Measurements from ENCODE around the gene ALPL.

Gene ALPL

DNA sequence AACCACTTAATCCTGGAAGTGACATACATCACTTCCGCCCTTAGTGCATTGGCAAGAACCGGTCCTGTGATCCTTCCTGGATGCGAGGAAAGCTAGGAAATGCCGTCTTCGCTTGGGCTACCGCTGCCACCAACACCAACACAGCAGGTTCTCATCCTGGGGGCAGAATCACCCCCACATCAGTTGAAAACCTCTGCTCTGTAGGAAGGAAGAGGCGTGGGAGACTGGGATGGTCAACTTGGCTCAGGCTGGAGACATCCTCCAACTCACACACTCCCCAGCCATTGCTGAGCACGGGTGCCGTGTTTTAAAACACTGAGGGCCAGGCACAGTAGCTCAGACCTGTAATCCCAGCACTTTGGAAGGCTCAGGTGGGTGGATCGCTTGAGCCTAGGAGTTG lies 74.9 kb downstream of the ALPL start:
- no peak for DNase-seq

DNA sequence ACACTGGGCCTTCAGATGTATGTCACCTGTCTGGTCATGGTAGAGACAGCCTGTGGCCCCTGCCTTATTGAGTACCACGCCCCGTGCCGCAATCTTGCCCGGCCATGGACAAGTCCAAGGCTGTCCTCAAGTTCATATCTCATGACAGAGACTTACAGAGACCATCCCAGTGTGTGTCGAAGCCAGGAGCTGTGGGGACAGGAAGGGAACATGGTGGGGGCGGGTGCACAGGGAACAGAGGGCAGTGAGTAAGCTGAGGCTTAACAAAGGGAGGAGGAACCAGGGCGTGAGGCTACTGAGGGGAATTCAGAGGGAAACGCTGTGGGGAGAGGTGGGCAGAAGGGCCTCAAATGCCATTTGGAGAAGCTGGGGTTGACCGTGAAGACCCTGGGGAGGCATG lies 75.8 kb downstream of the ALPL start:
- peak; percentile 72 to 85 (median 84) for DNase-seq

- DNase-seq: no peak
Observed at GRCh38 chr1:21586222-21586621, 77.0 kb downstream of the ALPL start.

DNA sequence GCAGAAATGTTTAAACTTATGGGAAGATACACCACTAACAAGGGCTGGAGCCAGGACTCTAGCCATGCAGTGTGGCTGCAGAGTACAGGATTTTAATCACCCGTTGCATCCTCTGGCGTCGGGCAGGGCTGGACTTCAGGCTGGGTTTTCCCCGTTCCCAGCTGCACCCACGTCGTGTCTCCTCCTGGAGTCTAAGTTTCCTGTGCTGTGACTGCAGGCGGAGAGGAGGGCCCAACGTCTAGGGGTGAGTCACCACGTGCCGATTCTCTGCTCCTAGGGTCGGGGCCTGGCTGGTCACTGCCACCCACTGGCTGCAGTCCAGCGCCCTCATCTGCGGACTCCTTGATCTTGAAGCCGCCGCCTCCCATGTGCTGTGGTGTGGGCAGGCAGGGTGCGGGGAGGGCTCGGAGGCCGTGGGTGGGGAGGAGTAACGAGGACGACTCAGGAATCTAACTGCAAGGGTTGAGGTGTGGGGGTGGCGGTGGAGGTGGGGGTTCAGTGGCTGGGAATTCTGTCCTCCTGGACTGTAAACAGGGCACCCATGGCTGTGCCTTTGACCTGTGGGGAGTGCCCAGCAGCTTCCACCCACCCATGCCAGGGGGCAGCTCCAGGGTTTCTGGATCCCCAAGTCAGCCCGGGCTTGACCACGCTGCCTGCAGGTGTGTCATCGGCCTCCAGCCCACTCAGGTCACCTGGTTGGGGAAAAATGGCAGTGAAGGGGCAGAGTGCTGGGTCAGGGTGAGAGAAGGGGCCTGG lies 77.8 kb downstream of the ALPL start:
- DNase-seq: peak; percentile 86 to 93 (median 92)

- DNase-seq: no peak
Observed at GRCh38 chr1:21587602-21587953, 78.4 kb downstream of the ALPL start.

DNA sequence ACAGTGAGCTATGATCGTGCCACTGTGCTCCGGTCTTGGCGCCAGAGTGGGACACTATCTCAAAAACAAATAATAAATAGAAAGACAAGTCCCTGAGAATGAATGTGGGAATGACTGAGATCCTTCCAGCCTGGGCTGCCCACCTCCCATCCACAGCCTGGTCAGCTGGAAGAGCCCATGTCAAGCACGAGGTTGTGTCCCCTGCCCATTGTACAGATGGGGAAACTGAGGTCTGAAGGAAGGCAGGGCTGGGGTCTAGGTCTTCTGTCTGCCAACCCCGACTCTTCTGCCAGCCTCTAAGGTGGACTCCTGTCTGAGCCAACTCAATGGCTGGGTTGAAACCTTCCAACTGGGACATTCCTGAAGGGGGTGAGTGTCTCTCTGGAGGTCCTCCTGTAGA lies 80.4 kb downstream of the ALPL start:
- no peak for DNase-seq

DNA sequence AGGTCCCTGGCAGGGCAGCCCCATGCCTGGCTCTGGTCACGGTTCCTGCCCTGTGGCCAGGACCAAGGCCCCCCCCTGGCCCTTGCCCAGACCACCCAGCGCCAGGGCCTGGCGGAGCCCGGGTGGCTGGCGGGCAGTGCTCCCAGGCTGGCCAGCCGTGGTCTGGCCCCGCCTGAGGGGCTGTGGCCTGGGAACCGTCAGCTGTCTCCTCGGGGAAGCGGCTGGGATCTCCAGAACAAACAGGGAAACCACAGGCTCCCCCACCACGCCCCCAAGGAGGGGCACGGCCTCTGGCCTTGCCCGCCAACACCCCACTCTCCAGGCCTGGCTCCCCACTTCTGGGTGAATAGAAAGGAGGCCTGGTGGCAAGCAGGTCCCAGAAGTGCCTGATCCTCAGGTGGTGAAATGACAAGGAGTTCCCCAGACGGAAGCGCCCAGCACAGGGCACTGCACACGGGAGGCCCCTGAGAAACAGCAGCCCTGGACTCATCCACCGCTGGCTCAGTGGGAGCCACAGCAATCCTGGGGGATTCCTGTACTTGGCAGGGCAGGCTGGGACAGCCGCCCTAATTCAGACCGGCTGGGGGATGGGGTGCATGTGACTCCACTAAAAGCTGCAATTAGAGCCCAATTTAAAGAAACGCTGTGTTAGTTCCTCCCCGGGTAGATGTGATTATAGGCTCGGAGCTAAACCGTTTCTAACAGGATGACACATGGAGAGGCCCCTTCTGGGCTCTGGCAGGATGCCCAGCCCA lies 81.1 kb downstream of the ALPL start:
- peak; percentile 18 to 52 (median 49) for DNase-seq

DNA sequence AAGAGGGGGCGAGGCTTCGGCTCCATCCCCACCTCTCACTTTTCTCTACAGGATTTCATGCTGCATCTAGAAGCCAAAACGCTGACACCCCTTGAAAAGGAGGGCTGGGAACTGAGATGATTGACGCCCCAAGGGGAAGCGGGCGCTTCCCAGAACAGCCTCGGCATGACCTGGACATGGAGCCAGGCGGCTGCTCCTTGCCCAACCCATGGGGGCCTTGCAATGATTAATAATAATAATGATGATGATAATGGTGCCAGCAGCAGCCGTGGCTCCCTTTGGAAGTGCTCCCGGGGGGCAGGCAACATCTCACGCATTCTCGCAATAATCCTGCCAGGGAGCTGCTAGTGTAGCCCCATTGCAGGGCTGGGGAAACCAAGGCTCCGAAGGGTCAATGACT lies 81.7 kb downstream of the ALPL start:
- no peak for DNase-seq

DNA sequence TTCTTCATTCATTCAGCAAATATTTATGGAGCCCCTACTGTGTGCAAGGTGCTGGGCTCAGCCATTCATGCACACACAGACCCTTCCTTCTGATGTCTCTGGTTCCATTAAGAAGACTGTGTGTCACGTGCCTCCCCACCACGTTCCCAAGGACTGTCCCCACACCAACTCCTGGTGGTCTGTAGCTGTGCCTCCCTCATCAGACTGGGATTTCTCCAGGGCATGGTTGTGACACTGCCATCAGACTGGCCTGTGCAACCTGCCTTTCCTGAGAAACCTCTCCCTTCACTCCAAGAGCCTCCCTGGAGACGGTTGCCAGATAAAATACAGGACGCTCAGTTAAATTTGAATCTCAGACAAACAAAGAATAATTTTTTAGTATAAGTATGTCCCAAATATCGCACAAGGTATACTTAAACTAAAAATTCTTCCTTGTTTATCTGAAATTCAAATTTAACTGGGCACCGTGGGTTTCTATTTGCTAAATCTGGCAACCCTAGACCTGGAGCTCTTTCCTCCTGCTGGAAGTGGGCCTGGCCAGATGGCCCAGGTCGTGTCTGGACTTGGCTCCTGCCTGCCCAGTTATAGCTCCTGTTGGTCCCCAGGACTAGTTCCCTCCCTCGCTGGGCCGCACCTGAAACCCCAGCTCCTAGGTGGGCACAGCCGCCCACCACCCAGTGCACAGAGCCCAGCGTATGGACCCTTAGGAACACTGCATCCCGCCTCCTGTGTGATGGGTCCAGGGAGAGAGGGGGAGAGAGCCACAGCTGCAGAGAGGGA lies 83.1 kb downstream of the ALPL start:
- no peak for DNase-seq

DNA sequence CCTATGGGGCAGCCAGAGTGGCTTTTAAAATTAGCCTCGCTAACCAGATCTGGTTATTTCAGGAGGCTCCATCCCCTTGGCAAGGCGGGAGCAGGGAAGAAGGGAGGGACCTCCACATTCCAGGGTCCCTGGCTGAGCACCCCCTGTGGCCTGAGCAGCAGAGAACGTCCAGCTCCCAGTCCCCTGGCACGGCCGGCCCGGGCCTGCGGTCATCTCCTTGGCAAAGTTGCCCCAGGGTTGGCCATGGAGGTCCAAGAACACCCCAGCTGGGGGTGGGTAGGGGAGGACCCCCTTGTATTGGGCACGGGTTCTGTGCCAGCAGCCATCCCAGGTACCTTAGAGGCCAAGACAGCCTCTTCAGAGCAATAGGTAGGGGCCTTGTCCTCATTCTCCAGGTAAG lies 84.0 kb downstream of the ALPL start:
- no peak for DNase-seq

DNA sequence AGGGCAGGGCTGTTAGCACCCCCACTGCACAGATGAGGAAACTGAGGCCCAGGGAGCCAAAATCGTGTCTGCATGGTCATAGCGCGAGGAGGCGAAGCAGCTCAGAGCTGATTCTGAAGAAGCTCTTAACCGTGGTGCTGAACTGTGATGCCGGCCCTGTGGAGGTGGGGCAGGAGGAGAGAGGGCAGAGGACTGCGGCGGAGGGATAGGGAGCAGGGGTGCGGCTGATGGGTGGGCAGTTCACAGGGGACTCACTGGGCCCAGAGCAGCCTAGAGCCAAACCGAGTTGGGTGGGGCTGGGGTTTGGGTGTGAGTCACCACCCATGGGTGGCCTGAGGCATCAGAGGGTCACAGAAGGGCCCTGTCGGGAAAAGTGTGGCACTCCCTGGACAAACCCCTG lies 85.3 kb downstream of the ALPL start:
- DNase-seq: peak in 2 of 3 donors; percentile 28 to 31

- DNase-seq: peak; percentile 75 to 87 (median 76)
Observed at GRCh38 chr1:21594935-21595897, 86.0 kb downstream of the ALPL start.

- no peak for DNase-seq
Observed at GRCh38 chr1:21596174-21596573, 87.0 kb downstream of the ALPL start.

- no peak for DNase-seq
Observed at GRCh38 chr1:21596628-21597027, 87.4 kb downstream of the ALPL start.

- no peak for DNase-seq
Observed at GRCh38 chr1:21597753-21598152, 88.5 kb downstream of the ALPL start.

GRCh38 chr1:21598417-21598816 lies 89.2 kb downstream of the ALPL start:
- DNase-seq: no peak

- DNase-seq: no peak
Observed at GRCh38 chr1:21598904-21599303, 89.7 kb downstream of the ALPL start.

DNA sequence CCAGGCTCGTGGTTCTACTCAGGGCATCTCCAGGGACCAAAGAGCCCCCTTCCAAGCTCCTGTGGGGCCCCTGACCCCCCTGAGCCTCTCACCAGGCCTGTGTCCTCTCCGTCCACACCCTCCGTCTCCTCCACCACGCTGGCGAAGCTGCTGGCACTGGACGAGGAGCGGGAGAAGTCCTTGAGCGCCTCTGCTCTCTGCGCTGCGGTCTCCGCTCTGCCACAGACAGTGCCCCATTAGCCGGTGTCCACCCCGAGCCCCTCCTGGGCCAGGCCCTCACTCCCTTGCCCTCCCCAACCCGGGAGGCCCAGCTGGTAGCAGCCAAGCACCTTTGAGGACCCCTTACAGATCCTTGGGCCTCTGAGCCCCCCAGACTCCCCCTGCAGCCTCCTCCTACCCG lies 90.2 kb downstream of the ALPL start:
- DNase-seq: no peak

DNA sequence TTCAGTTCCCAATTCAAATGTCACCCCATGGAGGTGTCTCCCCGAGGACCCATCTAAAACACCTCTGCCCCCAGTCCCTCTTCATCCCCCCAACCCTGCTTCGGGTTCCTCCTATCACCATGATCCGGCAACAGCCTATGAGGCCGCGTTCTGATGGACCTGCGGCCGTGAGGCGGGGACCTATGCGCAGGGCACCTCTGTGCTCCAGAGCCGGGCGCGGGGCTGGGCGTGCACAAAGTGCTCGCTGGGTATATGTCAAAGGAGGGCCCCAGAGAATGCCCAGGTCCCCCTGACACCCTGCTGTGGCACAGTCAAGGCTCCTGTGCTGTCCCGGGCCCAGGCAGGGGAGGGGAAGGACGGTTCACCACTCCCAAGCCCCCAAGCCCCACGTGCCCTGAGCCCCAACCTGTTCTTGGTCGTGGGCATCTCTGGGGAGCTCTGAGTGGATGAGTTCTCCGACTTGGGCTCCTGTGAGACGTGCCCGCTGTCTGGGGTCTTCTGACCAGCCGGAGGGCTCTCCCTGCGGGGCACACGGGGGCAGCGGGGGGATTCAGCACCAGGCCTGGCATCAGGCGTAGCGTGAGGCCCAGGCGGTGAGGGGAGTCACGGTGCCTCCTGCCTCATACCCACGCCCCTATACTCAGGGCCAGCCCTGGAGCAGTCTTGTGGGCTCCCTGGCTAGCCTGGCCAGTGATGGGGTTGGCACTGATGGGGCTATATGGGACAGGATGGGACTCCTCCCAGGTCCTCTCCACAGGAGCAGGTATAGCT lies 92.2 kb downstream of the ALPL start:
- DNase-seq: no peak

GRCh38 chr1:21603177-21604138 lies 94.2 kb downstream of the ALPL start:
- no peak for DNase-seq
